ENCODE results near the gene KCND3.

GRCh38 chr1:111737216-111738132, 252.0 kb downstream of the KCND3 start:
- TF ChIP-seq CTCF (IDR thresholded peaks at IDR 0.05; ENCODE audit: insufficient read depth, low read length) (no peak), GABPA (IDR thresholded peaks at IDR 0.05; ENCODE audit: low read depth) (no peak), POLR2AphosphoS5 (IDR thresholded peaks at IDR 0.05; ENCODE audit: low read depth) (no peak), REST (IDR thresholded peaks at IDR 0.05; ENCODE audit: insufficient replicate concordance, low read depth) (no peak)
